NCI-H1092 treated with DMSO at 0.1 percent for 48 hours (cell line): ENCODE results near the gene LCNL1.

Experiments used
- DNase-seq: peaks from one replicate; lab custom pipeline; 2025; lab: John Stamatoyannopoulos, UW

Gene LCNL1

DNA sequence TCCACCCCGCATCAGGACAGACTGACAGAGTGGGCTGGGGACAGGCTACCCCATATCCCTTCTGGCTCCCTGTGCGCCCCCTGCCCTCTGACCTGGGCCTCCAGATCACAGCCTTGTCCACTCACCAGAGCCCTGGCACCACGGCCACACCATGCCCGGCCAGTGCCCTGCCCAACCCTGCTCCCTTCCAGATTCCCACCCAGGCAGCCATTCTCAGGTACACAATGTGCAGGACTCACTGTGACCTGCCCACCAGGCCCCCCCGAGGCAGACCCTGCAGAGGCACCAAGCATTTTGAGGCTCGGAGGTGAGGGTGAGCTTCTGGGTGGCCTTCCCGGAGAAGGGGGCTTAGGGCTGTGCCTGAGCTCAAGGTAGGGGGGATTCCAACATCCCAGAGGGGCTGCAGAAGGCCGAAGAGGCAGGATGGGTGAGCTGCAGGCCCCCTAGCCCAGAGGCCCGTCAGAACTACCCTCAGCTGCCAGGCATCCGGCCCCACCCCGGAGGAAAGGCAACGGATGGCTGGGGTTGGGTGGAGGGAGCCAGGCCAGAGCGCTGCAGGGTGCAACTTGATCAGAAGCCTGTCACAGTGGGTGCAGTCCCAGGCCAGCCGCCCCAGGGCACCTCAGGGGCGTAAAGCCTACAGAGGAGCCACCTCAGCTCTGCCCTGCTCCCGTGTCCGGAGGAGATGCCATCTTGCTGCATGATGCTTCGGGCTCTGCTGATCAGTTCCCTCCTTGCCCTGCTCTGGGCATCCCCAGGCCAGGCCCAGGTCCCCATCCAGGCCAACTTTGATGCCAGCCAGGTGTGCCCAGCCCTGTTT lies at the start of gene LCNL1:
Gene LCNL1, plus strand, starts transcription at position 762 of the 820 bp plus-strand sequence. CDS start 594 bp downstream, outside the sequence.
- DNase-seq, result no peak

GRCh38 chr9:136934277-136934676 lies 48.5 kb upstream of the LCNL1 start:
- no peak for DNase-seq

GRCh38 chr9:136935651-136936050 lies 47.1 kb upstream of the LCNL1 start:
- no peak for DNase-seq

- no peak for DNase-seq
Measured at GRCh38 chr9:136936645-136937170, 46.1 kb upstream of the LCNL1 start.

DNA sequence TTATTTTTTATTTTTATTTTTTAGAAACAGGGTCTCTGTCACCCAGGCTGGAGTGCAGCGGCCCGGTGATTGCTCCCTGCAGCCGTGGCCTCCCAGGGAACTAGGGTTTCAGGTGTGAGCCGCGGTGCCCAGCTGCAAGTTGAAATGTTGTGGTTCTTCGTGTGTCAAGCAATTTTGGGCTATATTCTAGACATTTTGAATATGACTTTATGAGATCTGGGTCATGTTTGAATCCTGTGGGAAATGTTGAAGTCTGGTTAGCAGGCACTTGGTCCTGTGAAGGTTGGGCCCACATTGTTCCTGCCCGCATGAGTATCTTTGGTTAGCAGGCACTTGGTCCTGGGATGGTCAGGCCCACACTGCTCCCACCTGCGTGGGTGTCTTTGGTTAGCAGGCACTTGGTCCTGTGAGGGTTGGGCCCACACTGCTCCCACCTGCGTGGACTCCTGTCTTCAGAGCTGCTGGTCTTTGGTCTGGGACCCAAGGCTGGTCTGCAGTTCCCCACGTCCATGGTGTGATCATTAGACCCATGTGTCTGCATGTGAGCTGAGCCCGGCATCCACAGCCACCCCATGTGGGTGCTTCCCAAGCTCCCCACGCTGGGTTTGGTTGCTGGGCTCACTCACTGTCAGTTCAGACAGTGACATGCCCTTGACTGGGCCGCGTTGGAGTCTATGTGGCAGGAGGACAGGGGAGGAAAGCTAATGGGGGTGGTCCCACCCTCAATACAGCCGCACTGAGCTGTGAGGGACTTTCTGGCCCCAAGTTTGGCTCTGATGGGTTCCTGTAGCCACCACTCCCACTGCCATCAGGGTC lies 45.4 kb upstream of the LCNL1 start:
- DNase-seq, result no peak

- DNase-seq, result no peak
Measured at GRCh38 chr9:136939431-136939995, 43.3 kb upstream of the LCNL1 start.

- DNase-seq, result no peak
Measured at GRCh38 chr9:136939996-136940525, 42.7 kb upstream of the LCNL1 start.

- no peak for DNase-seq
Measured at GRCh38 chr9:136940526-136941230, 42.1 kb upstream of the LCNL1 start.

- DNase-seq, result no peak
Measured at GRCh38 chr9:136941231-136942111, 41.3 kb upstream of the LCNL1 start.

DNA sequence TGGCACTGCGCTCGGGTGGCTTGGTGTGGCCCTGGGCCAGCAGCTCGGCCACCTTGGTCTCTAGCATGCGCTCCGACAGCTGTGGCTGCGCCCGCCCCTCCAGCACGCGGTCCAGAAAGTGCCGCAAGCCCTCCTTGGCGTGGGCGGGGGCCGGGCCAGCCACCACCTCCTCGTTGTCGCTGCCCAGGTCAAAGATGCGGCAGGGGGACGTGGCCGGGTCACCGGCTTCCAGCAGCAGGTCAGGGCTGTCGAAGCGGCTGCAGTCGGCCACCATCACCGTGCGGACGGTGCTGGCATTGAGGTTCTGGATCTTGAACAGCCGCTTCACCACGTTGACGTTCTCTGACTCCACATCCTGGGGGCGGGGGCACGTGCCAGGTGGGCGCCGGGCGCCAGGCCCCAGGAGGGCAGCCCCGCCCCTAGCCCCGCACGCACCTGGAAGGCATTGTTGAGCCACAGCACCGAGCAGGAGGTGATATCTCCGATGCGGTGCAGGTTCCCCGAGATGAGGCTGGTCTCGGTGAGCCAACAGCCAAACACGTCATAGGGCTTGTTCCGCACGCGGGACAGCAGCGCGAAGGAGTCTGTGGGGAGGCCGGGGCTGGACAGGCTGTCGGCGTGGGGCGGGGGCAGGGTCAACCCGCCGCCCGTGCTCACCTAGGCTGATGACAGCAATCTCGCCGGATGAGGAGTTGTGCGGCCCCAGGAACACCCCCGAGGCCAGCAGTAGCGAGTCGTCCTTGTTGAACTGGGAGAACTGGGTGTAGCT lies 40.5 kb upstream of the LCNL1 start:
- no peak for DNase-seq

DNA sequence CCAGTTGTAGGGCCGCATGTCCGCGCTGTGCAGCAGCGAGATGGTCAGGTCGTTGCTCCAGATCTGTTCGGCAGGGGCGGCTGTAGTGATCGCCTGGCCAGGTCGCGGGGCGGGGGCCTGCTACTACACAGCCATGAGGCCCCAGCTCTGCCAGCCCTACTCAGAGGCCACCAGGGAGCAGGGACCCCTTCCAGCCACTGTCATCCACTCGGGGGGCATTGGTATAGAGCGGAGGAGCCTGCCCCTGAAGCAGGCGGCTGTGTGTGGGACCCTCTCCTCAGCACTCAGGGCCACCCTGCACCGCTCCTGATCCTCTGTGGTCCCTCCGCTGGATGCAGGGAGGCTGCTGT lies 39.9 kb upstream of the LCNL1 start:
- no peak for DNase-seq

- no peak for DNase-seq
Measured at GRCh38 chr9:136943291-136944211, 39.2 kb upstream of the LCNL1 start.

GRCh38 chr9:136944212-136944518 lies 38.6 kb upstream of the LCNL1 start:
- no peak for DNase-seq

GRCh38 chr9:136944519-136945332 lies 38.1 kb upstream of the LCNL1 start, which contains the start of the genes C8G and FBXW5:
C8G (plus strand) TSS chr9:136945243; CDS start chr9:136945321, 78 bp downstream.
FBXW5 (minus strand) TSS chr9:136944738; CDS start chr9:136944083, 655 bp downstream.
- peak; percentile 90 for DNase-seq

GRCh38 chr9:136945333-136946227 lies 37.2 kb upstream of the LCNL1 start:
- DNase-seq, result no peak

- DNase-seq, result no peak
Measured at GRCh38 chr9:136946228-136947027, 36.4 kb upstream of the LCNL1 start.
